Stimulated activated CD4-positive, alpha-beta T cell treated with anti-CD3 and anti-CD28 coated beads, Interleukin-2, amount 100 ng/mL, for 48 hours (primary cell): ENCODE data around the gene CYTL1.
"Not testable (repeated sequence)": the region's sequence is repeated elsewhere in the genome, so short reads cannot be mapped to it uniquely, and the experiment has no call there.

Experiments
- DNase-seq, 2 donors: peaks; one replicate each; pipeline ENCODE4 v3.0.0-alpha.2; 2020

The CYTL1 gene, protein sequence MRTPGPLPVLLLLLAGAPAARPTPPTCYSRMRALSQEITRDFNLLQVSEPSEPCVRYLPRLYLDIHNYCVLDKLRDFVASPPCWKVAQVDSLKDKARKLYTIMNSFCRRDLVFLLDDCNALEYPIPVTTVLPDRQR

DNA sequence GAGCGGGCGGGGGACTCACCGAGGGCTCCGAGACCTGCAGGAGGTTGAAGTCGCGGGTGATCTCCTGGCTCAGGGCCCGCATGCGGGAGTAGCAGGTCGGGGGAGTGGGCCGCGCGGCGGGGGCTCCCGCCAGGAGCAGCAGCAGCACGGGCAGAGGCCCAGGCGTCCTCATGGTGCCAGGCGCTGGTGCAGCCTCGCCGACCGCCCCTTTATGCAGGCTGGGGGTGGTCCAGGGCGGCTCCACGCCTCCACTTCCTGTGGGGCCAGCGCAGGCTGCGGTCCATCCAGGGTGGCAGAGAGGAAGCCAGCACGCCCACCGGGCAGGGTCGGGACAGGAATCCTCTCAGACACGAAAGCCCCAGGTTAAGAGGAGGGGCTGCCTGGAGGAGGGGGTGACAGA, at the start of gene CYTL1:
Gene CYTL1 (minus strand): TSS at position 185 of the 400 bp plus-strand sequence. CDS start 13 bp downstream, at position 172.
- DNase-seq, result no peak

DNA sequence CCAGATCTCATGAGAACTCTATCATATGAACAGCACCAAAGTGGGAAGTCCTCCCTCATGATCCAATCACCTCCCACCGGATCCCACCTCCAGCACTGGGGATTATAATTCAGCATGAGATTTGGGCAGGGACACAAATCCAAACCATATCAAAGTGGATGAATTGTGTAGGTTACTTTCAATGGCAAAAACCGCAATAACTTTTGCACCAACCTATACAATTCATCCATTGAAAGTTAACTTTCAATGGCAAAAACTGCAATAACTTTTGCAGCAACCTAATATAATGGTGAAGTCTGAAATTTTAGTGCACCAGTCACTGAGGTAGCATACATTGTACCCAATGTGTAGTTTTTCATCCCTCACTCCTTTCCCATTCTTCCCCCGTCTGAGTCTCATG, 48.6 kb upstream of the CYTL1 start:
- no peak for DNase-seq

DNA sequence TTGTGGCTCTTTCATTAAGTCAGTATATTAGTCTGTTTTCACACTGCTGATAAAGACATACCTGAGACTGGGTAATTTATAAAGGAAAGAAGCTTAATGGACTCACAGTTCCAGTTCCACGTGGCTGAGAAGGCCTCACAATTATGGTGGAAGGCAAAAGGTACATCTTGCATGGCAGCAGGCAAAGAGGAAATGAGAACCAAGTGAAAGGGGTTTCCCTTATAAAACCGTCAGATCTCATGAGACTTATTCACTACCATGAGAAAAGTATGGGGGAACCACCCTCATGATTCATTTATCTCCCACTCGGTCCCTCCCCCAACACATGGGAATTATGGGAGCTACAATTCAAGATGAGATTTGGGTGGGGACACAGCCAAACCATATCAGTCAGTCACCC, 47.7 kb upstream of the CYTL1 start:
- not testable (repeated sequence) for DNase-seq

DNA sequence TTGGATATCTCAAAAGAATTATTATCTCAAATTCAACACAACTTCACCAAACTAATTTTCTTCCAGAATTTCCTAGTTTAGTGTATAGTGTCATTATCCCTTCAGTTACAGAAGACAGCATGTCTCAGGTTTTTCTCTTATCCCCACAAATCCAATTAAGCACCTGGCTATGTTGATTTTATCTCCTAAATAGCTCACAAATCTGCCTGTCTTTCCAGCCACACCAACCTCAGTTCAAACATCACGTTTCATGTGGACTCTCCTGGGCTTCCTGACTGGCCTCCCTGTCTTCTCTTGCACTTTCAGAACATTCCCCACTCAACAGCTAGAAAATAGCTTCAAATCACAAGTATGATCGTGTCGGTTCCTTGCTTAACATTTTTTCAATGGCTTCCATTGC, 46.8 kb upstream of the CYTL1 start:
- no peak for DNase-seq

DNA sequence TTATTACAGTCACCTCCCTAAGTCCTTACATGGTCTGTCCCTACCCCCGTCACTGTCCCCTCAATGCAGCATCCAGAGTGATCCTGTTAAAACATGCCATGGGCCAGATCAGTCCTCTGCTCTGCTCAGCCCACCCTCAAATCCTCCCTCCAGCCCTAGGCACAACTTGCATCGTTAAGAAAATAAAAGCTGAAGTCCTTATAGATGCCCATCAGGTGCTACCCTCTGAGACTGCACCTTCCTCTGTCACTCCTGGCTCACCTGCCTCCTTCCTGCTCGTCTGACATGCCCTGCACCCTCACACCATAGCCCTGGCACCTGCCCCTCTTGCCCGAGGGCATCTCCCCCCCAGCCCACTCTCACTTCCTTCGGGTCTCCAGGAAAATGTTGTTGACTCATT, 36.2 kb upstream of the CYTL1 start:
- no peak for DNase-seq

- DNase-seq, result no peak
Observed at GRCh38 chr4:5054532-5054931, 35.3 kb upstream of the CYTL1 start.

DNA sequence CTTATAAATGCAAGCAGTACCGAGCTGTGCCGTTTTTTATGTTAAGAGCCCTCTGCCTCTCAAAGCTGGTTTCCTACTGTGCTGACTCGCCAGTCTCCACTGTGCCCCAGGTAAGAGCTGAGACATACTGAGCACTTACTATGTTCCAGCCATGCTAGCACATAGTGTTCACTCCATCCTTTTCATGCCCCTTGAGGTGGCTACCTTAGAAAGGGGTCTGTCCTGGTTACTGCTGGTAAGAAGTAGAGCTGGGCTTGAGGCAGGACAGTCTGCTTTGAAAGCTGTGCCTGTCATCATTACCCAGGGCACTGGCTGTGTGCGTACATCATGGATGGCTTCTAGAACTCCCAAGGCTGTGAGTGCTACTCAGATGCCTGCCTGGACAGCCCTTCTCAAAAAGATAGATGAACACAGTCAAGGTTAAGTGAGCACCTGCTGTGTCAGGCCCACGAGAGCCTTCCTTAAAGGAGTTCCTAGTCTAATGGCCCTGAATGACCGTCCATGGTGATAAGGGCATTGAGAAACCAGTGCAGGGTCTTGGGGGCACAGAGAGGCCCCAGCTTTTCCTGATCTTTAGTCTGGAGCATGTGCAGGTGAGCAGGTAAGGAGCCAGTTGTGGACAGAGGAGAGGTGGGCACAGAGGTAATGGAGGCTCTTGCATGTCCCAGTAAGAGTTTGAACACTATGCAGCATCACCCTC, 33.6 kb upstream of the CYTL1 start:
- no peak for DNase-seq

DNA sequence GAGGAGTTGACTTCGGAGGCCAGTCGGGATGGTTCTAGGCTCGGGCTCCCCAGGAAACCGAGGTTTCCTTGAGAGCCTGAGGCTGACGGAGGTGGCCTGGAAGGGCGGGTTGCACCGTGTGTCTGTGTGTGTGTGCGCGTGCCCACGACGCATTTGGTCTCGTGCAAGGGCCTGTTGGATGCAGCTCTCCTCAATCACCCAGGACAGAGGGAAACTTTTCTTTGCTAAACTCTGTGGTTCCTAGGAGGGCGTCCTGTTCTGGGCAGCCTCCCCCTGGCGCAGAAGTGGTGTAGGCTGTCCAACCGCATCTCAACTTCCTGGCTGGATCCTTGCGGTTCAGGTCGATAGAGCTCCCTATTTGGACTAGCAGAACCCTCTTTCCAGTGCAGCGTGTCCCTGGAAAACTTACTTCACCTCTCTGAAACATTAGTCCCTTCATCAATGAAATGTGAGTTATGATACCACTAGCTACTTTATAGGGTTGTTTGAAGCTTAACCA, 33.0 kb upstream of the CYTL1 start:
- no peak for DNase-seq

DNA sequence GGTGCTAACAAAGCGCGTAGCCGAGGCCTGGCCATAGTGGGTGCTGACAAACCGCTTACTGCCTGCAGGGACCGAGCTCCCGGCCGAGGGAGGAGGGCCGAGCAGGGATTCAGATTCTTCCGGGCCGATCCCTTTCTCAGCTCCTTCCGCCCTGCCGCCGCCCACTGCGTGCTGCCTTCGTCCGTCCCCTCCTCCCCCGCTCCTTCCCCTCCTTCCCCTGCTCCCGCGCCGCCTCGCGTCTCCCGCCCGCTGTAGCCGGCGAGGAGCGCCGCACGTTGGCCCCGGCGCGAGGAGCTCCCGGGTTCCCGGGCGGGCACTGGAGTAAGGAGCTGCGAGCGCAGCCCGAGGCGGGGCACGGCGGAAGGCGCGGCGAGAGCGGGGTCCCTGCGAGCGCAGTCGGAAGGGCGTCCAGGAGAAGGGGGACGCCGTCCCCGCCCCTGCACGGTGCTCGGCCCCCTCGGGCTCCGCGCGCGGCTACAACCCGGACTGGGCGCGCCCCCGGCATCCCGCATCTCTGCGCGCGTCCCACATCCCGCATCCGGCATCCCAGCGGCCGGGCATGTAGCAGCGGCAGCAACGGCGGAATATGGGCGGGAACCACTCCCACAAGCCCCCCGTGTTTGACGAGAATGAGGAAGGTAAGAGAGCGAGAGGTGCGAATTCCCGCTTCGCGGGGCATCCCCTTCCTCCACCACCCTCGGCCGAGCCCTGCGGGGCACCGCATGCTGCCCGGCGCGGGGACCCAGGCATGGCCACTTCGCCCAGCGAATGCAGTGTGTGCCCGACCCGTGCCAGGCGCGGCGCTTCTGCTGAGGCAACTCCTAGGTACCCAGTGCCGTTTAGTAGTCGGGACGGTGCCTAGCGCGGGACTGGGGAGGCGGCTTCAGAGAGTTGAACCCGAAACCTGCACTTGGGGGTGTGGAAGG, 32.3 kb upstream of the CYTL1 start, which contains the start of gene STK32B:
Gene STK32B (plus strand): TSS at position 203 of the 926 bp plus-strand sequence.
- no peak for DNase-seq

- DNase-seq, result peak in 1 of 2 donors; percentile 9
Observed at GRCh38 chr4:5050520-5051277, 31.4 kb upstream of the CYTL1 start.

GRCh38 chr4:5048721-5049120, 29.5 kb upstream of the CYTL1 start:
- DNase-seq, result no peak

DNA sequence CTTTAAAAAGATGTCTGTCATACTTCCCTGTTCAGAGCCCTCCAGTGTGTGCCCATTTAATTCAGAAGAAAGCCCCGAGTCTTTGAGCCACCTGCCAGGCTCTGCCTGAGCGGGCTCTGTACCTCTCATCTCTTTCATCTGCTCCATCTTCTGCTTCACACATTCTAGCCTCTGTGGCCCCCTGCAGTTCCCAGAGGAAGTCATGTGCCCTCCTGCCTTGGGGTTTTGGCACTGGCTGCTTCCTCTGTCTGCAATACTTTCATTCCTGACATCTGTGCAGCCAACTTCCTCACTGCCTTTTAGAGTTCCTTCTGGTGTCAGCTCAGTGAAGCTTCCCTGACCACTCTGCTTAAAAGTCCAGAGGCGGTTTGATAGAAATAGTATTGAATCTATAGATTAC, 25.8 kb upstream of the CYTL1 start:
- DNase-seq, result no peak

DNA sequence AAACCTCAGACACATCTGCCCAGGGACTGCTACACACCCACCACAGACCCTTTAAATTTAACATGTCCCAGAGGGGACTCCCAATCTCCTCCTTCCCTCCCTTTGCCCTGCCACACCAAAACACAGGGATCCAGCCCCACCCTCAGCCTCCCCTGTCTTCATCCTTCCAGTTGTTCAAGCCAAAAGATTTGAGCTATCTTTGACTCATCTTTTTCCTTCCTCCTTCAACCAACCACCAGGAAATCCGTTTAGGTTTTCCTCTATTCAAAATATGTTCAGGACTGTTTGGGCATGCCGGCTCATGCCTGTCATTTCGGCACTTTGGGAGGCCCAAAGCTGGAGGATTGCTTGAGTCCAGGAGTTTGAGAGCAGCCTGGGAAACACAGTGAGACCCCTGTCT, 25.1 kb upstream of the CYTL1 start:
- no peak for DNase-seq

DNA sequence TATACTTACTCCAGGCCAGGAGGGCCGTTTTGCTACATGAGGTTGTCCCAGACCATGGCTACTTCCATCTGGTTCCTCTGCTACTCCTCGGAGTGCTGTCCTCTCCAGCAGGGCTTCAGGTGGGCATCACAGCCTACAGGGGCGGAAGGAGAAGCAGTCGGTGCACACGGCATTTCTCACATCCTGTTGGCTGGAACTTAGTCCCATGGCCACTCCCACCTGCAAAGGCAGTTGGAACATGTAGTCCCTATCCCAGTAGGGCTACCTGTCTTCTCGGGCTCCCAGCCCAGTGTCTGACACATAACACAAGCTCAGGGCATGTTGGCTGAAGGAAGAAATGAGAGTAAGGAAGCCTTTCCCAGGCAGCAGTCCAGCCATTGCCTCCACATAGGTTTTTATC, 24.3 kb upstream of the CYTL1 start:
- DNase-seq, result no peak

DNA sequence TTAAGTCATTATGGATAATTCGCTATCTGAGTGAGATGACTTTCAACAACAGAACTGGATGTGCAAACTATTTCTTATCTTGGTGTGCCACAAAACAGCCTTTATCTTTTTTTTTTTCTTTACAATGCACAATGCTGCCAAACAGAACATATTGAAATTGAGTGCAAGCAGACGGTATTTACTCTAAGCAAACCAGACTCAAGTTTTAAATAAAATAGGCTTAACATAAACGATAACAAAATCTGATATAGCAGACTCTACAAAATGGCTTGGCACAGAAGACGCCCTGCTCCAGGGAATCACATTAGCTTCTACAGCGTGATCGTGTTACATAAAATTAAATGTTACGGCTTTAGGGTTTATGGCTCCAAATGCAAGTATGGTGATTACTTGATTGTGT, 22.4 kb upstream of the CYTL1 start:
- DNase-seq, result no peak

- DNase-seq, result no peak
Observed at GRCh38 chr4:5040856-5041620, 21.8 kb upstream of the CYTL1 start.

DNA sequence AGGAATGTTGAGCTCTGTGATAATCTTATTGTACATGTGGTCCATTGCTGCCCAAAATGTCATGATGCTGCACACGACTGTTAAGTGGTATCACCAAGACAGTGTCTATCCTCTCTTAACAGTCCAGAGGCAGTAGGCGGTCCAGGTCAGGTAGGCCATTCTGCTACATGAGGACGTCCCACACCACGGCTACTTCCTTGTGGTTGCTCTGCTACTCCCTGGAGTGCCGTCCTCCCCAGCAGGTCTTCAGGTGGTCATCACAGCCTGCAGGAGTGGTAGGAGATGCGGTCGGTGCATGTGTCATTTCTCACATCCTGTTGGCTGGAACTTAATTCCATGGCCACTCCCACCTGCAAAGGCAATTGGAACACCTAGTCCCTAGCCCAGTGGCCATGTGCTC, 20.5 kb upstream of the CYTL1 start:
- no peak for DNase-seq

- no peak for DNase-seq
Observed at GRCh38 chr4:5037553-5038551, 18.6 kb upstream of the CYTL1 start.

DNA sequence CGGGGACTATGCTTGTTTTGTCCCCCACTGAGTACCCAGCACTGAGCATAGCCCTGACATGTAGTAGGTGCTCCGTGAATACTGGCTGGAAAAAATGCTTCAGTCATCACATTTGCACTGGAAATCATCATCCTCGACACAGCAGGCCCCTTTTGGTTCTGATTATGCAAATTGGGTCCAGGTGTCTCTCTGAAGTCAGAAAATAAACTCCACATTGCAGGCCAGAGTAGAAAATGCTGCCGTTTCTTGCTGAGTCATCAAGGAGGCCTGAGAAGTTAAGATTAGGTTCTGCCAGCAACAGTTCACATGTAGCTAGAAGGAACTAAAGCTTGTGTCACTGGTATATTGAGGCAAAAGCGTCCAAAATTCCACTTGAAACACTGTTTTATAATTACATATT, 17.0 kb upstream of the CYTL1 start:
- no peak for DNase-seq

GRCh38 chr4:5034206-5034605, 14.9 kb upstream of the CYTL1 start:
- DNase-seq, result no peak
